ENCODE measurements around the gene LRRC51.

GRCh38 chr11:72119198-72119597 is 38.5 kb downstream of the LRRC51 start:
- no peak for TF ChIP-seq TCF12 (IDR thresholded peaks at IDR 0.05; ENCODE audit: low read depth, low read length)
- no peak for TF ChIP-seq EP300 (IDR thresholded peaks at IDR 0.05; ENCODE audit: borderline replicate concordance in 1 of 2, low read depth in 2 of 2, low read length in 2 of 2)
- TF ChIP-seq POLR2A (IDR thresholded peaks at IDR 0.05; ENCODE audit: control extremely low read depth in 1 of 2, low read depth in 2 of 2, low read length in 2 of 2): no peak
- no peak for TF ChIP-seq CTCF (IDR thresholded peaks at IDR 0.05; ENCODE audit: control extremely low read depth in 1 of 3, insufficient read depth in 1 of 3, low read depth in 1 of 3, low read length in 3 of 3)
- no peak for TF ChIP-seq KDM5A (IDR thresholded peaks at IDR 0.05; ENCODE audit: low read length)
- TF ChIP-seq, protein P1, sequence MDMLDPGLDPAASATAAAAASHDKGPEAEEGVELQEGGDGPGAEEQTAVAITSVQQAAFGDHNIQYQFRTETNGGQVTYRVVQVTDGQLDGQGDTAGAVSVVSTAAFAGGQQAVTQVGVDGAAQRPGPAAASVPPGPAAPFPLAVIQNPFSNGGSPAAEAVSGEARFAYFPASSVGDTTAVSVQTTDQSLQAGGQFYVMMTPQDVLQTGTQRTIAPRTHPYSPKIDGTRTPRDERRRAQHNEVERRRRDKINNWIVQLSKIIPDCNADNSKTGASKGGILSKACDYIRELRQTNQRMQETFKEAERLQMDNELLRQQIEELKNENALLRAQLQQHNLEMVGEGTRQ (IDR thresholded peaks at IDR 0.05; ENCODE audit: low read length): no peak
- TF ChIP-seq SRF (IDR thresholded peaks at IDR 0.05; ENCODE audit: low read depth, low read length): no peak
